NCI-H1105 treated with DMSO at 0.1 percent for 48 hours (cell line): ENCODE data around the gene LILRB2.
"Not testable (repeated sequence)": the region's sequence is repeated elsewhere in the genome, so short reads cannot be mapped to it uniquely, and the experiment has no call there.

Experiments used
- DNase-seq: peaks from one replicate; lab custom pipeline; 2025; lab: John Stamatoyannopoulos, UW

Gene LILRB2

GRCh38 chr19:54272181-54272580 is 8.7 kb downstream of the LILRB2 start:
- not testable (repeated sequence) for DNase-seq

- not testable (repeated sequence) for DNase-seq
Measured at GRCh38 chr19:54271587-54271986, 9.3 kb downstream of the LILRB2 start.

GRCh38 chr19:54271106-54271505 is 9.8 kb downstream of the LILRB2 start:
- DNase-seq = no peak

- no peak for DNase-seq
Measured at GRCh38 chr19:54268936-54269335, 12.0 kb downstream of the LILRB2 start.

- DNase-seq = peak; percentile 57
Measured at GRCh38 chr19:54266133-54266532, 14.8 kb downstream of the LILRB2 start.

- no peak for DNase-seq
Measured at GRCh38 chr19:54262470-54262869, 18.4 kb downstream of the LILRB2 start.

GRCh38 chr19:54262066-54262465 is 18.8 kb downstream of the LILRB2 start:
- DNase-seq = peak; percentile 0

GRCh38 chr19:54257116-54257480 is 23.8 kb downstream of the LILRB2 start, which contains the start of gene LILRB5:
Gene LILRB5, minus strand, starts transcription at chr19:54257273. Its CDS starts 80 bp downstream, at chr19:54257193.
- no peak for DNase-seq

- no peak for DNase-seq
Measured at GRCh38 chr19:54256250-54257115, 24.4 kb downstream of the LILRB2 start.

GRCh38 chr19:54255105-54255775 is 25.7 kb downstream of the LILRB2 start:
- no peak for DNase-seq

GRCh38 chr19:54254195-54254906 is 26.6 kb downstream of the LILRB2 start:
- no peak for DNase-seq

- no peak for DNase-seq
Measured at GRCh38 chr19:54253331-54254194, 27.3 kb downstream of the LILRB2 start.

- DNase-seq = no peak
Measured at GRCh38 chr19:54252845-54253244, 28.1 kb downstream of the LILRB2 start.

GRCh38 chr19:54252243-54252642 is 28.7 kb downstream of the LILRB2 start:
- DNase-seq = no peak

GRCh38 chr19:54248016-54248601 is 32.8 kb downstream of the LILRB2 start:
- no peak for DNase-seq

- no peak for DNase-seq
Measured at GRCh38 chr19:54247106-54247930, 33.6 kb downstream of the LILRB2 start.

GRCh38 chr19:54245936-54246335 is 35.0 kb downstream of the LILRB2 start:
- no peak for DNase-seq

GRCh38 chr19:54243809-54244208 is 37.1 kb downstream of the LILRB2 start:
- DNase-seq = not testable (repeated sequence)

- not testable (repeated sequence) for DNase-seq
Measured at GRCh38 chr19:54242646-54243045, 38.3 kb downstream of the LILRB2 start, which contains the start of gene LILRA6. Gene LILRA6, minus strand, starts transcription at chr19:54242790.

GRCh38 chr19:54242234-54242633 is 38.7 kb downstream of the LILRB2 start:
- not testable (repeated sequence) for DNase-seq
